ENCODE results near the gene STX16. TPM values are rescaled to one million over a fixed set of nuclear protein-coding genes. Genes with fewer than 3 reads are reported as not detected.

Gene STX16
- total and polyA plus RNA-seq, 9 of the 15 experiments (the other 6 are each of a cell fraction or from before 2014, with no cell fraction given), result 4.4 to 43.5 (median 14.7) TPM

GRCh38 chr20:58707770-58708169 lies 56.7 kb downstream of the STX16 start:
- CTCF ChIA-PET (ENCODE audit: low intra/inter-chr PET ratio), result no interaction called here
- peaks cover 0 to 8% of the 10 kb centered on the region in 2 experiments; a peak in 2 of 5 replicates for H3K27me3 ChIP-seq (ENCODE audit: control insufficient read depth in 2 of 2, insufficient read depth in 2 of 2, low read length in 2 of 2)
- TF ChIP-seq MEIS2 (IDR thresholded peaks at IDR 0.05; ENCODE audit: partially characterized antibody) (no peak), ZC3H4 (CRISPR knock-in tag; IDR thresholded peaks at IDR 0.05; ENCODE audit: borderline replicate concordance) (no peak), COPS2 (conservative IDR thresholded peaks at IDR 0.05) (no peak), GTF2F1 (IDR thresholded peaks at IDR 0.05; ENCODE audit: low read depth, low read length) (no peak), FOSL1 (tag; conservative IDR thresholded peaks at IDR 0.05) (no peak), BCLAF1 (IDR thresholded peaks at IDR 0.05; ENCODE audit: borderline replicate concordance in 1 of 2, control insufficient read depth in 1 of 2, low read depth in 2 of 2, low read length in 1 of 2) (no peak), RBM17 (IDR thresholded peaks at IDR 0.05; ENCODE audit: borderline replicate concordance, low read depth, low read length) (no peak), CHAMP1 (IDR thresholded peaks at IDR 0.05) (no peak), GTF2A2 (tag; IDR thresholded peaks at IDR 0.05) (no peak)
- TF ChIP-seq, protein P1, sequence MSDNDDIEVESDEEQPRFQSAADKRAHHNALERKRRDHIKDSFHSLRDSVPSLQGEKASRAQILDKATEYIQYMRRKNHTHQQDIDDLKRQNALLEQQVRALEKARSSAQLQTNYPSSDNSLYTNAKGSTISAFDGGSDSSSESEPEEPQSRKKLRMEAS (CRISPR knock-in tag; IDR thresholded peaks at IDR 0.05), result no peak
- POLR2A ChIA-PET, result interaction anchor here (0.7 to 1.1 kb wide), 2 partner anchors 50 to 244 kb away, joined by 3 read pairs; no protein-coding TSS in a partner anchor
- intact Hi-C loops (cut with micrococcal nuclease), result no loop called here
- no peaks in the 10 kb centered on the region for H3K79me2 ChIP-seq (ENCODE audit: control insufficient read depth, insufficient read depth, low read length)
- no peaks in the 10 kb centered on the region; the same call in 2 of the 3 replicates for H3K36me3 ChIP-seq (ENCODE audit: control insufficient read depth, insufficient read depth, low read length)
- DNase-seq (ENCODE audit: extremely low read depth in 1 of 4, low spot score in 3 of 4), result no peak
- 73% methylated on average over 10 of the region's 10 CpGs for WGBS (ENCODE audit: insufficient coverage, low coverage, missing lambda C conversion rate)
- in situ Hi-C loops (cut with MboI), result no loop called here
- FAIRE-seq, result no peak
- no peak for ATAC-seq
- H3K9me1 ChIP-seq (ENCODE audit: control insufficient read depth, insufficient read depth, low read length), result peaks cover 2% of the 10 kb centered on the region
- no peak overlapping the region for H2AFZ ChIP-seq (ENCODE audit: low read depth, low read length)
- H4K20me1 ChIP-seq (replicated peaks; ENCODE audit: control insufficient read depth, insufficient read depth, low read length), result no peaks in the 10 kb centered on the region
- no peaks in the 10 kb centered on the region for H3K9me3 ChIP-seq (replicated peaks; ENCODE audit: control insufficient read depth, insufficient read depth, low read depth, low read length)
- no peak overlapping the region for H3K4me2 ChIP-seq (ENCODE audit: insufficient read depth, low read length)
- no peak overlapping the region for H3K9ac ChIP-seq (ENCODE audit: insufficient read depth in 1 of 2, low read depth in 2 of 2, low read length in 2 of 2)
- no peaks in the 10 kb centered on the region; a peak in 1 of 5 replicates for H3K4me1 ChIP-seq (replicated peaks in 1 of 2; ENCODE audit: control insufficient read depth in 2 of 2, insufficient read depth in 2 of 2, low read length in 2 of 2)
- no TSS peak for BruUV-seq (replicated peaks)
- H3K27ac ChIP-seq (ENCODE audit: extremely low read depth, low read depth, low read length), result no peak overlapping the region
- no peak overlapping the region for H3K4me3 ChIP-seq
